NCI-H1694 treated with DMSO at 0.1 percent for 48 hours (cell line): ENCODE measurements around the gene SORBS2.
"Not testable (repeated sequence)": the region's sequence is repeated elsewhere in the genome, so short reads cannot be mapped to it uniquely, and the experiment has no call there.

ENCODE experiments used
- DNase-seq: peaks from one replicate; lab custom pipeline; 2025; lab: John Stamatoyannopoulos, UW

The SORBS2 gene, protein sequence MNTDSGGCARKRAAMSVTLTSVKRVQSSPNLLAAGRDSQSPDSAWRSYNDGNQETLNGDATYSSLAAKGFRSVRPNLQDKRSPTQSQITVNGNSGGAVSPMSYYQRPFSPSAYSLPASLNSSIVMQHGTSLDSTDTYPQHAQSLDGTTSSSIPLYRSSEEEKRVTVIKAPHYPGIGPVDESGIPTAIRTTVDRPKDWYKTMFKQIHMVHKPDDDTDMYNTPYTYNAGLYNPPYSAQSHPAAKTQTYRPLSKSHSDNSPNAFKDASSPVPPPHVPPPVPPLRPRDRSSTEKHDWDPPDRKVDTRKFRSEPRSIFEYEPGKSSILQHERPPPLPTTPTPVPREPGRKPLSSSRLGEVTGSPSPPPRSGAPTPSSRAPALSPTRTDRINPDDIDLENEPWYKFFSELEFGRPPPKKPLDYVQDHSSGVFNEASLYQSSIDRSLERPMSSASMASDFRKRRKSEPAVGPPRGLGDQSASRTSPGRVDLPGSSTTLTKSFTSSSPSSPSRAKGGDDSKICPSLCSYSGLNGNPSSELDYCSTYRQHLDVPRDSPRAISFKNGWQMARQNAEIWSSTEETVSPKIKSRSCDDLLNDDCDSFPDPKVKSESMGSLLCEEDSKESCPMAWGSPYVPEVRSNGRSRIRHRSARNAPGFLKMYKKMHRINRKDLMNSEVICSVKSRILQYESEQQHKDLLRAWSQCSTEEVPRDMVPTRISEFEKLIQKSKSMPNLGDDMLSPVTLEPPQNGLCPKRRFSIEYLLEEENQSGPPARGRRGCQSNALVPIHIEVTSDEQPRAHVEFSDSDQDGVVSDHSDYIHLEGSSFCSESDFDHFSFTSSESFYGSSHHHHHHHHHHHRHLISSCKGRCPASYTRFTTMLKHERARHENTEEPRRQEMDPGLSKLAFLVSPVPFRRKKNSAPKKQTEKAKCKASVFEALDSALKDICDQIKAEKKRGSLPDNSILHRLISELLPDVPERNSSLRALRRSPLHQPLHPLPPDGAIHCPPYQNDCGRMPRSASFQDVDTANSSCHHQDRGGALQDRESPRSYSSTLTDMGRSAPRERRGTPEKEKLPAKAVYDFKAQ (N-terminal part only)

DNA sequence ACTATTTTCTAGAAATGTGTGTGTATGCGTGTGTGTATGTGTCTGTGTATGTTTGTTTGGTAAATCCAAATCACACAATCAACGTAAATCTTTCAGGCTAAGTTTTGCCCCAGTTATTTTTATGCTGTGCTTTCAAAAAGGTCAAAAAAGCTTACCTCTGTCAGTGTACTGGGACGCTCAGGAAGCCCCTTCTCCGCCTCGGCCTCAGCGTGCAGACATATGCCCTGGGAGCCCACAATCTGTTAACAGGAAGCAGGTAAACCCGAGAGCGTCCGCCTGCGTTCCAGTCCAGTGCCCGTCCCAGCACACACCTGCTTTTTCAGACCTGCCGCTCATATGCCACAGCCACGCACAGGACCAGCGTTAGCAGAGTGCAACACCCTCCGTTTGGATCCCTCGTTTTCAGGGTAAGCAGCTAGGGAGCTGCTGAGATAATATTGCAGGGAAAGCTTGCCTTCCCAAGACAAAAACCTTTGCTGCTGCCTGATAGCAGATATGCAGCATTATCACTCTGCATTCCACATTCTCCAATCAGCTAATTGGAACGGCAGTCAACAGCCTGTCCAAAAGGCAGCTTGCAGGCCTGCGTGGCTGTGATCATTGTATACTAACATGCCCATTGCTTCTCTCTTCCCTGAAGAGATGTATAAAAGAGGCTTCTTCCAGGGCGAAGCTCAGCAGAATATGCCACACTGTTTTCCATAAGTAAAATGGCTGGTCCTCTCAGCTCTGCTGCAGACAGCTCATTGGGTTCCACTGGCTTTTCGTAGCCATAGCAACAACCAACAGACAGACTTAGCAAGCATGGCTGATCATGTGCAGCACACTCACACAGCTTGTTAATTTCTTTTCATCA lies at the start of gene SORBS2:
Gene SORBS2, minus strand, starts transcription at position 686 of the 856 bp plus-strand sequence. CDS start 121,623 bp downstream, outside the sequence.
- peak; percentile 68 for DNase-seq

DNA sequence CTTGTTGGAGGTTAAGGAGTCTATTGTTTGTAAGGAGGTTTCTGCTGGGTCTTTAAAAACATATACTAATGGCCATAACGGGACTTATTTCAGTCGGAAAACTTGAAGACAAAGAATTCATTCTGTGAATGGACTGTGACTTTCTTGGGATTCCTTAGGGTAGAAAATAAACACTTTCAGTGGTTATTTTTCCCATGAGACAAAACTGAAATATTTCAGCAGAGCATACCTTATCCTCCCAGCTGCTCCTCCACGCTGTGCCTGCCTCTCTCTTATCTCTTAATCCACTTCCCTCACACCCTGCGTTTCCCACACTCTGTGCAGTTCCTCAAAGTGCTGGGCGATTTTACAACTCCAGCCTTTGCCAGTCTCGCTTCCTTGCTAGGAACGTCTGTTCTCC lies 47.1 kb upstream of the SORBS2 start:
- DNase-seq = no peak

- not testable (repeated sequence) for DNase-seq
Measured at GRCh38 chr4:185857561-185857960, 45.6 kb upstream of the SORBS2 start.

- DNase-seq = no peak
Measured at GRCh38 chr4:185853841-185854240, 41.8 kb upstream of the SORBS2 start.

DNA sequence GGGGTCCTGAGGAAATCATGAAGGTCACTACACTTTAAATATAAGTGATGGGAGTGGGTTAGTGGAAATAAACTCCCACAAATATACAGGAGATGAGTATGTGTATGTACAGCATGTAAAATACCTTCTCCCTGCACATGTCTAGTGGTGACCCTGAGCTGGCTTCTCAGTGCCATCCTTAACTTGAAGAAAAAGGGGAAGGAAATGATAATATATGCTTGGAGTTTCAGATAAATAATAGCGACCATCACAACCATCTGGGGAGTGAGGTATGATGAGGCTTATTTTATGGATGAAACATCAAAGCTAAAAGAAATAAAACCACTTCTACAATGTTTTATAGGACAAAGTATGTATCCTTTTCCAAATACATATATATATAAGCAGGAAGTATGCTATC lies 41.0 kb upstream of the SORBS2 start:
- DNase-seq = no peak

DNA sequence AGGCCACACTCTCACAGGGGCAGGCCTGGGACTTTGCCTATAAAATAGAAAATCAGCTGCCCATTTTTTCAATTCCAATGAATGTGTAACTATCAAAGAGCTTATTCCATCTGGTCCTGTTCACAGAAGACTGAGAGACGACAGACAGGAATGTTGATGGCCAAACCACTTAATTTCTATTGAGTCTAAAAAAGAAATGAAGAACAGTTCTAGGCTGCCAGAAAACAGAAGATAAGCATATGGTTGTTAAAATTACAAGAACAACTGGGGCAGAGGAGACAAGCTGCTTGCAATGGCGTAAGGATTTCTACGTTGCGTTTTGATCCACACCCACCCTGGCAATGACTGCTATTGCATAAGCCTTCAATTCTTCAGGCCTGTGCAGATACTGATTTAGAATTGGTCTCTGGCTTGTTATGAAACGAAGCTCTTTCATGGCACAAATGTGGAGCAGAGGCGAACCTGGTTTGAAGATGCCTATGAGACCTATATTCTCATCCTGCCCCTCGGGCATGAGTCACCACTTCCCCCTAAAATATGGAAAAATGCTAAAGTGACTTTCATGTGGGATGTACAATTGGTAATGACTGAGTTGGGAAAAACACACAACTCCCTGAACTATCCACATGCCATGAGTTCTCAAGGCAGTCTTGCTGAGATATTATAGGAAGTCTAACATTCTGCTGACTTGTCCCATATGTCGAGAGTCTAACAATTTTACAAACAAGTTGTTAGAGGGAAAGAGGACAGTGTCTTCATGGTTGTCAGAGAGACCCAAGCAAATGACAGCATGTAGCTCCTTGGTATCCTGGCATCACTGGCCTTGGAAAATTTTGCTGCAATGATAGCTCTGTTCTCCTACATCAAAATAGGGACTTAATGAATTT lies 37.9 kb upstream of the SORBS2 start:
- peak; percentile 62 for DNase-seq

- peak; percentile 76 for DNase-seq
Measured at GRCh38 chr4:185847352-185848097, 35.5 kb upstream of the SORBS2 start.

DNA sequence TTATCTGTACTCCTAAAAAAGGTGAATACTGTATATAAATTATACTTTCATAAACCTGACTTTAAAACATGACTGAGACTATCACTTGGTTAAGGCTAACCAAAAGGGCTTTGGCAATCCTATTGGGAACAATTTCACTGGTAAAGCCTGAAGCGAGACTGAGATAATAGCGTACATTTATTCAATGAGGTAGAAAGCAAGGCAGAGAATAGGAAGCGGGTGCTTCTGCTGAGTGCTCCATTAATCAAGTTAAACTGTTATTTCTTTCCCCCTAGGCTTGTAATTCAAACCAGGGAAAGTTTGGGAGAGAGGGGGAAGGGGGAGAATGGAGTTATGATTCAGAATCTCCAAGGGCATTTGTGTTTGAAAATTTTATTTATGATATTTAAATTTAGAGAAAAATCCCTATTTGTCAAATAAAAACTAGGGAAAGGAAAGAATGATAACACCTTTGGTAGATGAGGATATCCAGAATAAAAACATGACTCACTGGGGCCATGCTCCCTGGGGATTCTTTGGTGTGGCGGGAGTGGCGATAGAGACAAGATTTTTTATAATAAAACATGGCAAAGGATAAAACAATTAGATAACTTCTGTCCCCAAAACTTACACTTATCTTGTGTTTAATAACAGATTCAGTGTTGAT lies 34.6 kb upstream of the SORBS2 start:
- no peak for DNase-seq

GRCh38 chr4:185845966-185846365 lies 34.0 kb upstream of the SORBS2 start:
- no peak for DNase-seq

- no peak for DNase-seq
Measured at GRCh38 chr4:185841451-185841850, 29.5 kb upstream of the SORBS2 start.

GRCh38 chr4:185840953-185841352 lies 29.0 kb upstream of the SORBS2 start:
- DNase-seq = no peak

DNA sequence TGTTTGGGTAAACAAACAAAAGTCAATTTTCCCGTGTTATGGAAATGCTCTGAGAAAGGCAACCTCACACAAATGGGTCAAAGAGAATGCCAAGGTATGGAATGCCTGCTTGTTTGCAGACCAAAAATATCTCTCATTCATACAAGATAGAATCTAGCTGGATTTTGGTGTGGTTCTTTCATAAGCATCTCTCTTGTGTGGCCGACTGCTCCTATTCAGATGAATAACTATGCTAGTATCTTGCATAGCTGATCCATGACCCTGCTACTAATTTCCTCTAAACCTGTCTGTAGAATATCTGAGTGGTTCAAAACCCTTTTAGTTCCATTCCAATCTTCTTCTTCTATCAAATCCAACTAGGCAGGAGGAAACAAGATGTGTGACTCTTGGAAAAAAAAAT lies 28.2 kb upstream of the SORBS2 start:
- no peak for DNase-seq

- DNase-seq = no peak
Measured at GRCh38 chr4:185839770-185840169, 27.8 kb upstream of the SORBS2 start.

DNA sequence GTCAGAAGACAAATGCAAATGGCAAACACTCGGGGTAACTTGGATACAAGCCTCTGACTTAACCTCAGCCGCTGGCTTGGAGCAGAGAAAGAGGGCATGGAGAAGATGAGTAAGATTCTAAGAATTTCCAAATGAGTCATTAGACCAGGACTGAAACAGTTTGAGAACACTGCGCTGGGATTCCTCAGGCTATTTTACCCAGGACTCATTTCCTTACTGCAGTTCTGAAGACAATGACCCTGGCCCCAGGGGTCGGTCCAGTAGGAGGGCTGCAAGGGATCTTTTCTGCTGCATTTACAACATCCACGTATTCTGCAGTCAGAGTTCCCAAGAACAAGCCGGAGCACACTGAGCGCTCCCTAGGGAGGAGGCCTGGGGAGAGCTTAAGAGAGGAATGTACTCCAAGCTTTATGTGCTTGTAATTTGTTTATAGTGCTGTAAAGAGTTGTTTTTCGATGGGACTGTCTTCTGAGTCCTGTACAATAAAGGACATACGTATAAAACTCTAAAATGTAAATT lies 27.3 kb upstream of the SORBS2 start:
- no peak for DNase-seq

DNA sequence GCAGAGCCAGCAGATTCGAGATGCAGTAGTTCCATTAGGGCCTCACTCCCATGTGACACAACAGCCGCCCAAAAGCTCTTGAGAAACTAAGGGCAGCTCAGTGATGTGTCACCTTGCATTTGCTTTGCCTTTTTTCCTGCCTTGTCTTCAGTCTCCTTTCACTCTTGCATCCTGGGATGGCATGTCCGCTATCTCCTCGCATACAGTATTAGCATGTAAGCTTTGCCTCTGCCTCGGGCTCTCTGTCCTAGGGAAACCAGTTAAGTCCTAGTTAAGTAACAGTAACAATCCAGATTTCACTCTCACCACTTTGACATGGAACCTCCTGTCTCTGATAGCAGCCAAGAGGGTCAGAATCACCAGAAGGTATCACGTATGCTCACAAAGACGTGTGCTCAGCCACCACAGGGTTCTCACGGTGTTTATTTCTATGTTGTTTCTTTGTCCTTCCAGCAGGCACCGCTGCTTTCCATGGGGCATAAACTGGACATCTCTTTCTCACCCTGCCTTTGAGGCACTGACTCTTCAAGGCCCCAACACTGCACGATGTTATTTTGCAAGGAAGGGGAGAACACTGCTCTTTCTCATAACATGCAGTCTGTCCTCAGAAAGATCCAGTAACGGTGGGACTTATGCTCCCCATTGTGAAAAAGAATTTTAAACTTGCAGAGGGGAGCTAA lies 26.7 kb upstream of the SORBS2 start:
- DNase-seq = no peak

DNA sequence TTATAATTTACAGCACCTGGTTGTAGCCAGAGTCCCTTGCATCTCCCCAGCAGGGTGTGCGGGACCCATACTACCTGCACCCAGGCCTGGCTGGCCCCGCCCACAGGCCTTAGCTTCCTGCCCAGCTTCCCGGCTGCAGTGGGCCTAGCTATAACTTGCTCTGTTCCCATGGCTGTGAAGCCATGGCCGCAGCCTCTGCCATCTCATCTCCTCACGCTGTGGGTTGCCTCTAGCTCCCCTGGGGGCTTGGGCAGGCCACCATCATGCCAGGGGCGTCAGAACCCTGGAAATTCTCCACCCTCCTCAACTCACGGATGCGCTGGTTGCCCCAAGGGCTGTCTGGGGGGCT lies 26.1 kb upstream of the SORBS2 start:
- no peak for DNase-seq

DNA sequence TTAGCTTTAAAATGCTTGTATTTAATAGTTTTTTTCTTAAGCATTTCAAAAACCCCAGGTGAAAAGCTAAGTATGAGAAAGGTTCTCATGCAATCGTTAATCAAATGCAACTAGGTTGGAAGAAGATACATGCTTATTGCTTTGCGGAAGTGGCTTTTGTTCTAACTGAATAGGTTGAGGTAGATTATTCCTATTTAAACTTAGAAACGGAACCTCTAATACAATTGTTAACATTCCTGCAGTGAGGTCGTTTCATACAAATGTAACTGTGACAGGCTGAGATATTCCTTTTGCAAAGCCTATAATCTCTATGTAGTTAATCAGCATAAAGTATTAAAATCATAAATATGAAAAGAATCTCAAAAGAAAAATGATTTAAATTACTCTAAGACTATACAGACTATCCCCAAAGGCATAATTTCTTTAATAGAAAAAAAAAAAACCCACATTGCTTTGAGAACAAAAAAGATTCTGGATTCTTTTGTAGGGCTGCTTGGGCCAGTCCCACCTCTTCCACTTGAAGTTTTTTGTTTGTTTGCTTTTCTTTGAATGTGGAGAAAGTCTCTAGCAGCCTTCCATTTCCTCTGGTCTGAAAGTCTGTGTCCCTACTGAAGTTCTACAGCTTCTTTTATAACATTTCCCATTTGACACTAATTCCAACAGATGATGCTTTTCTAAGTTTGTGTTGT lies 25.6 kb upstream of the SORBS2 start:
- DNase-seq = no peak
